Fibroblast of skin of left quadriceps (primary cell): ENCODE data around the gene KISS1R.
"Not testable (repeated sequence)": the region's sequence is repeated elsewhere in the genome, so short reads cannot be mapped to it uniquely, and the experiment has no call there.

Experiments used
- DNase-seq, 2 experiments: peaks; one replicate each; pipeline ENCODE4 v3.0.0-alpha.2; 2013; ENCODE audit warnings: low read depth in 2 of 2

KISS1R gene

GRCh38 chr19:952680-953444, 35.7 kb downstream of the KISS1R start:
- peak in 1 of 2 experiments; percentile 11 for DNase-seq

- DNase-seq = no peak
Observed at GRCh38 chr19:953445-954271, 36.5 kb downstream of the KISS1R start.

GRCh38 chr19:954272-954671, 37.1 kb downstream of the KISS1R start:
- no peak for DNase-seq

GRCh38 chr19:954672-955494, 37.8 kb downstream of the KISS1R start:
- DNase-seq = no peak

- DNase-seq = no peak
Observed at GRCh38 chr19:955803-956765, 39.0 kb downstream of the KISS1R start.

- peak; percentile 33 to 41 for DNase-seq
Observed at GRCh38 chr19:956766-957440, 39.8 kb downstream of the KISS1R start.

GRCh38 chr19:957578-957977, 40.4 kb downstream of the KISS1R start:
- not testable (repeated sequence) for DNase-seq

GRCh38 chr19:958967-959855, 42.1 kb downstream of the KISS1R start:
- no peak for DNase-seq

GRCh38 chr19:960020-960419, 42.9 kb downstream of the KISS1R start:
- no peak for DNase-seq

- DNase-seq = no peak
Observed at GRCh38 chr19:960601-960938, 43.4 kb downstream of the KISS1R start.

- DNase-seq = no peak
Observed at GRCh38 chr19:961866-962620, 44.9 kb downstream of the KISS1R start.

GRCh38 chr19:962683-963400, 45.7 kb downstream of the KISS1R start:
- DNase-seq = no peak

GRCh38 chr19:963486-963951, 46.4 kb downstream of the KISS1R start:
- DNase-seq = no peak

GRCh38 chr19:964116-964520, 47.0 kb downstream of the KISS1R start:
- DNase-seq = no peak

GRCh38 chr19:964761-965694, 47.9 kb downstream of the KISS1R start:
- no peak for DNase-seq

GRCh38 chr19:966485-967088, 49.5 kb downstream of the KISS1R start:
- DNase-seq = no peak
